Hematopoietic multipotent progenitor cell treated with erythropoietin and hydrocortisone succinate and interleukin-3 and kit ligand, for 4 days (in vitro differentiated cells): ENCODE results near the gene VPS41.
"Not testable (repeated sequence)": the region's sequence is repeated elsewhere in the genome, so short reads cannot be mapped to it uniquely, and the experiment has no call there.

Experiments
- DNase-seq: peaks from one replicate; pipeline ENCODE4 v3.0.0-alpha.2; 2015

Gene VPS41

DNA sequence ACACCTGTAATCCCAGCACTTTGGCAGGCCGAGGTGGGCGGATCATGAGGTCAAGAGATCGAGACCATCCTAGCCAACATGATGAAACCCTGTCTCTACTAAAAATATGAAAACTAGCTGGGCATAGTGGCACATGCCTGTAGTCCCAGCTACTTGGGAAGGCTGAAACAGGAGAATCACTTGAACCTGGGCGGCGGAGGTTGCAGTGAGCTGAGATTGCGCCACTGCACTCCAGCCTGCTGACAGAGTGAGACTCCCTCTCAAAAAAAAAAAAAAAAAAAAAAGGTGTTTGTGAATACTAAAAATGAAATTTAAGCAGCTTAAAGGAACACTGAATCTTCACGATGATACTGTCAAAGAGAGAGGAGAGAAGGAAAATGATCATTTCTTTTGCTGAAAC lies 54.0 kb downstream of the VPS41 start:
- DNase-seq: not testable (repeated sequence)

GRCh38 chr7:38851321-38851720 lies 57.7 kb downstream of the VPS41 start:
- DNase-seq: no peak

DNA sequence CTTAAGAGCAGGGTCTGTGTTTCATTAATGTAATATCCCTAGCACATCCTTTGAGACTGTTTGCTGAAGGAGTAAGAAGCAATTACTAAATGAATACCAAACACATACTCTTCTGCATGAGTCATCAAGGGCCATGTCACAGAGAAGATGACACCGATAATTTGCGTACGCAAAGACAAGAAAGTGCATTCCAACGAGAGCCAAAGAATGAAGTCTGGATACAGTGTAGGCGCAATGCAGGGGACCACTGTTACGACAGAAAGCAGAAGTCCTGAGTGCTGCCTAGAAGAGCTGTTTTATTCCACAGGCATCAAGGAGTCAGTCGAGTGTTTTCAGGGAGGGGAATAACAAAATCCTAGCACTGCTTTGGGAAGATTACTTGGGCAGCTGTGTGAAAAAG lies 62.7 kb downstream of the VPS41 start:
- DNase-seq: no peak

DNA sequence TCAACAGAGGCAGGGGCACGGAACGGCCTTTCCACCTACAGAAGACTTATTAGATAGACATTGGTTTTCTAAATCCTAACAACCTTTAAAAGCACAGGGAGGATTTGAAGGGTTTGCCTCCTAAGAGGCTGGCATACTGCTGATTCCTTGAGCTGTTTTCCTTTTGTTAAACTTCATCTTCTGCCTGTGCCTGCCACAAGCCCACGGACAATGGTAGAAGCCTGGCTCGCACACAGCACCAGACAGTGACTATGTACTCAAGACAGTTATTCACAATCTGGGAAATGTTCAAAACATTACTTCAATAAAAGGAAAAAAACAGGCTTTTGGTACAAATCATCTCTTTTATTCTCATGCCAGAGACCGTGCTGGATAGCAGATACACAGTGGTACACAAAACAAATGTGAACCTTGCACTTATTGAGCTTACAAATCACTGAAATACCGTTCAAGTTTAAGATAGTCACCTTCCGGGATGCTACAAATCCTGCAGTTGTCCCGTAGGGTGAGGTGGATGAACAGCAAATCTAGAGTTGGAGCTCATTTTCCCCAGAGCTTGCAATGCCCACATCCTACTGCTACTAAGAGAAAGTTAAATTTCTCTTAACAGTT lies 63.9 kb downstream of the VPS41 start:
- DNase-seq: no peak

- no peak for DNase-seq
Measured at GRCh38 chr7:38842746-38843145, 66.2 kb downstream of the VPS41 start.

GRCh38 chr7:38840736-38841460 lies 68.1 kb downstream of the VPS41 start:
- no peak for DNase-seq

DNA sequence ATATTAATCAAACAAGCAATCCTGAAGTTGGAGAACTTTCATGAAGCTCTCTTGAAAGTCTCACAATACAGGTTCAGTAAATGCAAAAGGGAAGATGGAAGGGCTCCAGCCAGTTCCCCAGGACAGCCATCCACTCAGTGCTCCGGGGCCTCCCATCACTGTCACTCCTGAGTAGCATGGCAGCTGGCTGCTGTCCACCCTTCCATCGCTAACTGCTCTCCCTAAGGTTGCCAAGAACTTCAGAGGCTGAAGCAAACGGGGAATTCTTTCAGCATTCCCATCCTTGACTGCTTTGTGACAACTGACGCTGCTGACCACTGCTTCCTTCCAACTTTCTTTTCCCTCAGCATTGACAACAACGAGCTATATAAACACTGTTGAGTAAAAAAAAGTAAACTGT lies 69.1 kb downstream of the VPS41 start:
- no peak for DNase-seq

DNA sequence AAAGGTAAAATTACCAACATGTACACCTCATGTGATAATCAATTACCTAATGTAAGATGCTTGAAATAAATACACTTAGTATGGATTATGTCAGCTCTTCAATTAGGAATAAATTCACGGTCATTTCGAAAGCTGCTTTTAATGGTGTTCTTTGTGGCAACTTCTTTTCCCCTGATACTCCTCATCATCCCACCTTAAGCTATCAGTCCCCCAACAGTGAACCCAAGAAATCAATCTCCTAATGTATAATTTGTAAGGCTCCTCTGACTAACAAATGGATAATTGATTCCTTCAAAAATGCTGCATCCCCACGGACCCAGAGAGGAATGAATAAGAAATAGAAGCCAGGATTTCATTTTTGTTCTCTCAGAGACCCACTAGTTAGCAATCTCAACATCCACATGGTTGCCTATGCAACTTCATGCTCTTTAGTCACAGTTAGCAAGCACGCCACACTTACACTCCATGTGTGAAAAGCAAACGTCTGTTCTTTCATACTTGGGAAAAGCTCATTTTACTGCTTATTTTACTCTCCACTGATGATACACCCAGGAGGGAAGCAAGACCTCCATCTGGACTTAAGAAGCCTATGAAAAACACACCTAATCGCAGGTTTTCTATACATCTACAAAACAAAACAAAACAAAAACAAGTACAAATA lies 70.1 kb downstream of the VPS41 start:
- DNase-seq: no peak

- no peak for DNase-seq
Measured at GRCh38 chr7:38834357-38834756, 74.6 kb downstream of the VPS41 start.

DNA sequence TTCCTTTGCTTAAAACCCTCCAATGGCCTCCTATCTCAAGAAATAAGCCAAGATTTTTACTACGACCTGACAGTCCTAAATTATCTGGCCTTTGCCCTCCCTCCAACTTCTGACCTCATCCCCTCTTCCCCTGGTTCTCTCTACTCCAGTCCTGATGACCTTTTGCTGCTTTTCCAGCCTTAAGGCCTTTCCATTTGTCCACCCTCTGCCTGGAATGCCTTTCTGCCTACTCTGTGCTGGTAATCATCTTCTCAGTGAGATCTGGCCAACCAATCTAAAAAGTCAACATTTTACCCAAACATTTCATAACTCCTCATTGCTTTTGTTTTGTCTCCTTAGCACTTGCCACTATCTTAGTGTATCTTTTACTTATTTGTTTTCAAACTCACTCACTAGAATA lies 75.7 kb downstream of the VPS41 start:
- DNase-seq: no peak

GRCh38 chr7:38831259-38831996 lies 77.6 kb downstream of the VPS41 start:
- DNase-seq: no peak

DNA sequence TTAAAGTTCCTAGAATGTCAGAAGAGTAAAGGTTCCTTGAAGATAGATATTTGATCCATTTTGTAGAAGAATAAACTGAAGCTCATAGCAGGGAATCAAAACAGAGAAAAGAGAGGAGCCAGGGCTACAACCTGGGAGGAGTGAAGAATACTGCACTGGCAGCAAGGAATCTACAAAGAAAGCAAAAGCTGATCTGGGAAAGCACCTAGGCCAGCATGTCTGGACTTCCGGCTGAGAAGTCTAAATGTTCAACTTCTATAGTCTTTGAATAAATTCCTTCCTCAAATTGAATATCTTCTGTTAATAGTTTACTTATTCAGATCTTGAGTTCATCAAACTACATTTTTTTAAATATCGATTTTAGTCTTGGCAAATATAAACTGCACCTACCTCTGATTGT lies 78.2 kb downstream of the VPS41 start:
- no peak for DNase-seq

DNA sequence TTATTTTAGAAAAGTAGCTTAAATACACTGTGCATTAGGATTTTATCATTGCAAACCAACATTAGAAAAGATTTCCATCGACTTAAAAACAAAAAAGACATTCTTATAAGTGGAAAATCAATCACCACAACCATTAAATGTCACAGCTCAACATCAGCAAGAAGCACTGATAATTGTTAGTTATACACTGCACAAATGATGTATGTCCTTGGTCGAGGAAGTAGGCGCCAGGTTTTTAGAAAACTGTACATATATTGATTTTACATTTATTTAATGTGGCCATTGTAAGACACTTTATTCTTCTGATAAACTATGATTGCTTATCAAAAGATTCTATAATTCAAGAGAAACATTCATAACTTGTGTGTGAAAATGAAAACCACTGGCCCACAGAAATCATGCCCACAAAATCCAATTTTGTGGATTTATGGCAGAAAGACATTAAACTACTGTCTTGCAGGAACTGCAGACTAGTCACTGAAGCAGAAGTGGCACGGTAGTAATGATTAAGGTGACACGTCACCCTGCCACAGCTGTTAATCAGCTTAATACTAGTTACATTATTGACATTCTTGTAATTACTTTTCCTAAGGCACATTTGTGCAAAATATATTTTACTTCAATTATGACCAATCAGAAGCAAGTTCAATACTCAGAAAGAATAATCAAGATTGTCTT lies 79.4 kb downstream of the VPS41 start:
- DNase-seq: no peak

GRCh38 chr7:38828026-38828425 lies 81.0 kb downstream of the VPS41 start:
- DNase-seq: no peak

- DNase-seq: no peak
Measured at GRCh38 chr7:38825721-38826440, 83.1 kb downstream of the VPS41 start.

GRCh38 chr7:38824948-38825347 lies 84.0 kb downstream of the VPS41 start:
- no peak for DNase-seq

DNA sequence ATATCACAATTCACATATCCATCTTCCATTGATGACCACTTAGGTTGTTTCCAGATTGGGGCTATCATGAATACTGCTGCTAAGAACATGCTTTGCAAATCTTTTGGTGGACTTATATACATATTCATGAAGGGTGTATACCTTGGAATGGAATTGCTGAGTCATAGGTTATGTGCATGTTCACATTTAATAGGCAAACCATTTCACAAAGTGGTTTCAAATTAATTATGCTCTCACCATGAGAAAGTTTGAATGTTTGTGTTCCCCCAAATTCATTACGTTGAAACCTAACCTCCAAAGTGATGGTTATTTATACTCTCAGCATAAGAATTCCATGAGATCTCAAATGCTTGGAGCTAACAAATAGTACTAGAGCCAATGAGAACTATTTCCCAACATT lies 86.4 kb downstream of the VPS41 start:
- DNase-seq: peak; percentile 25

- DNase-seq: no peak
Measured at GRCh38 chr7:38820571-38820970, 88.4 kb downstream of the VPS41 start.

DNA sequence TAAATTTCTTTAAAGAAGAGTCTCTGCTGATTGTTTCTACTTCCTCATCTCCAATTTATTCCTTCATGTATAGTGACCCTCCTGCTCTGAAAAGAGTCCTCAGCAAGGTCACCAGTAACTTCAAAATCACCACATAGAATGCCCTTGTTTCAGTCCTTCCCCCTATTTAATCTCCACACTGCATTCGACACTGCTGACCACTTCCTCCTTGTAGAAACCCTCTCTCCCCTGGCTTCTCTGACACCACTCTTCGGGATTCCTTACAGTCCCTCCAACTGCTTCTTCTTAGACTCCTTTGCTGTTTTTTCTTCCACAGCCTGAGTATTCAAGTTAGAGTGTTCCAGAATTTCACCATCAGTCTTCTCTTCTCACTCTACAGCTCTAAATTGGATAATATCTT lies 89.5 kb downstream of the VPS41 start:
- peak; percentile 67 for DNase-seq

GRCh38 chr7:38817526-38817925 lies 91.5 kb downstream of the VPS41 start:
- DNase-seq: no peak

DNA sequence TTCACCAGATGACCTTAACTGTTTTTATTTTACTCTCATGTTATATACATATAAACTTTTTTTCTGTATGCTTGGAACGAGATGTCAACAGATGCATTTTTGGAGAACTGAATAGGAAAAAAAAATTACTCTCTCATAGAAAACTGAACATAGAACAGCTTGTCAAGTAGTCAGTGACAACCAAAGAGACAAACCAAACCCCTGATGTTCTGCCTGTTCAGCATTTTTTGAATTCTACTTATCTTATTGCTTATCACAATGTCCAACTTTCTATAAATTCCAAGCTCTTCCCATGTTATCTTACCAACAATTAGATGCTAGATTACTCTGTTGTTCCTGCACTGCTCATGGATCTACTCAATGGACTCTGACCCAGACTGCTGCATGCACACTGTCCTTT lies 95.2 kb downstream of the VPS41 start:
- no peak for DNase-seq

GRCh38 chr7:38806912-38807311 lies 102.1 kb downstream of the VPS41 start:
- peak; percentile 60 for DNase-seq
